ENCODE measurements around the gene KCNAB2.
A peak's percentile ranks its signal among the peaks of the same experiment; 100 is the strongest.

Gene KCNAB2

DNA sequence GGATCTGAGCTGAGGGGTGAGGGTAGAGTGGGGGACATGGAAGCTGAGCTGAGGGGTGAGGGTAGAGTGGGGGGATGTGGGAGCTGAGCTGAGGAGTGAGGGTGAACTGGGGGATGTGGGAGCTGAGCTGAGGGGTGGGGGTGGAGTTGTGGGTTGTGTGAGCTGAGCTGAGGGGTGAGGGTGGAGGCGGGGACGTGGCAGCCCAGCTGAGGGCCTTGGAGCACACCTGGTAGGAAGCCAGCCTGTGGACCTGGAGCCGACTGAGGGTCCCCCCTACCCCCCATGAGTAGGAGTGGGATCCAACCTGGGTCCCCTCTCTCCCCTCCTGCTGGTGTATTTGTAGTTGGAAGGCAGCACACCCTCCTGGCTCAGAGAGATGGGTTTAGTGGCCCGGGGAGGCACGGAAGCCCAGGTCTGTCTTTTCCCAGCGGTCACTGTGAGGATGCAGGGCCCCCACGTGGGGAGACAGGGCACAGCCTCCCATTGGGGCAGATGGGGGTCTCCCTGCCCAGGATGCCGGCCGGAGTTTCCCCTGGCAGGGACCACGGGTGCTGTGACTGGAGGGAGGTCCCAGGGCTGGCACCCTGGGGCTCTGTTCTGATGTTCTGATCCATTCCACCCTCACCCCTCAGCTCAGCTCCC, 40.3 kb upstream of the KCNAB2 start:
- H3K4me3 ChIP-seq (ENCODE audit: low read depth, low read length), result no peak overlapping the region
- DNase-seq (ENCODE audit: low read depth), result no peak
- TF ChIP-seq, protein P1, sequence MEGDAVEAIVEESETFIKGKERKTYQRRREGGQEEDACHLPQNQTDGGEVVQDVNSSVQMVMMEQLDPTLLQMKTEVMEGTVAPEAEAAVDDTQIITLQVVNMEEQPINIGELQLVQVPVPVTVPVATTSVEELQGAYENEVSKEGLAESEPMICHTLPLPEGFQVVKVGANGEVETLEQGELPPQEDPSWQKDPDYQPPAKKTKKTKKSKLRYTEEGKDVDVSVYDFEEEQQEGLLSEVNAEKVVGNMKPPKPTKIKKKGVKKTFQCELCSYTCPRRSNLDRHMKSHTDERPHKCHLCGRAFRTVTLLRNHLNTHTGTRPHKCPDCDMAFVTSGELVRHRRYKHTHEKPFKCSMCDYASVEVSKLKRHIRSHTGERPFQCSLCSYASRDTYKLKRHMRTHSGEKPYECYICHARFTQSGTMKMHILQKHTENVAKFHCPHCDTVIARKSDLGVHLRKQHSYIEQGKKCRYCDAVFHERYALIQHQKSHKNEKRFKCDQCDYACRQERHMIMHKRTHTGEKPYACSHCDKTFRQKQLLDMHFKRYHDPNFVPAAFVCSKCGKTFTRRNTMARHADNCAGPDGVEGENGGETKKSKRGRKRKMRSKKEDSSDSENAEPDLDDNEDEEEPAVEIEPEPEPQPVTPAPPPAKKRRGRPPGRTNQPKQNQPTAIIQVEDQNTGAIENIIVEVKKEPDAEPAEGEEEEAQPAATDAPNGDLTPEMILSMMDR (conservative IDR thresholded peaks at IDR 0.05; ENCODE audit: low read depth, low read length), result no peak

DNA sequence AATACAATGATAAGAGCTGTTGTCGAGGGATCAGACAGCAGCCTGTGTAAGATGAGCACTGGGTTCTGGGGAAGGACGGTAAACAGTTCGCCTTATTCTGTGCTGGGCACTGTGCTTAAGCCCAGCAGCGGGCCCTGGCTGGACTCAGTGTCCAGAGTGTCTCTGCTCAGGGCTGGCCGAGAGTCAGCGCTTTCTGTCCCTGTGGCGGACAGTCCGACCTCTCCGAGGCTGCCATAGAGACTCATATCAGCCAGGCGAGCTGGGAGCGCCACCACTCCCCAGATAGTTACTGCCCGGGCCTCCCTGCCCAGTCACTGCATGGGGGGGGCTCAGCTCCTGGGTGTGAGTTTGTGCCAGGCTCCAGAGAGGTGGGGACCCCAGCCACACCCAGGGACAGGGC, 38.8 kb upstream of the KCNAB2 start:
- H3K4me3 ChIP-seq (ENCODE audit: low read depth, low read length), result no peak overlapping the region
- DNase-seq (ENCODE audit: low read depth), result no peak
- TF ChIP-seq, protein P1 (conservative IDR thresholded peaks at IDR 0.05; ENCODE audit: low read depth, low read length), result no peak

DNA sequence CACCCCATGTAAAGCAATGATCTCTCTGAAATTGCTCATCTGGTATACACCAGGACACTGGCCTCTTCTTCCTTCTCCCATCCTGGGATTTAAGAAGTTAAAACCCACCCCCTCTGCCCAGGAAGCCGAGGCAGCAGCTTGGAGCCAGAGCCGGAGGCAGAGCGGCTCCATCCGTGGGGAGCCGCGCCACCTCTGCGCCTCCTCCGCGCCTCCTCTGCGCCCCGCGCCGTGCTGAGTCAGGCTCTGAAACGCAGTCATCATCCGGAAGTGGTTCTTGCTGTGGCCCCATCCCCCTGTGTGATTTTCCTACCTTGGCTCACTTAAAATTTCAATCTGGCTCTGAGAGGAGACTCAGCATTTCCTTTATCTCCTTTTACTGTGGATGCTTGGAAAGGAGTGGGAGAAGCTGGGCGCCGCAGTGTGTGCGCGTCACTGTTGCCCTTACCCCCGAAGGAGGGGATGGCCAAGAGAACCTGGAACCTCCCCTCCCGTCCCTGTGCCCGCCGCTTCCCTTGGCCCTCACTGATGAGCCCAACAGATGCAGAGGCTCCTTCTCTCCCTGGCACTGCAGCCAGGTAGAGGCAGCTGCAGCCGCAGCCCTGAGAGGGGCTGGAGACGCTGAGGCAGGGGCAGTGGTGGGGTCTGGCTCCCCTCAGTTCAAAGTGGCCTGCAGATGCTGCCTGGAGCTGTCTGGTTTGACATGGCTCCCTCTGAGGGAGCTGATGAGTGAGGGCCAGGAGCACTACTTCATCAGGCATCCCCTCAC, 38.2 kb upstream of the KCNAB2 start:
- TF ChIP-seq, protein P1 (conservative IDR thresholded peaks at IDR 0.05; ENCODE audit: low read depth, low read length), result no peak
- H3K4me3 ChIP-seq (ENCODE audit: low read depth, low read length), result peak overlapping the region; percentile 8
- DNase-seq (ENCODE audit: low read depth), result peak; percentile 42

DNA sequence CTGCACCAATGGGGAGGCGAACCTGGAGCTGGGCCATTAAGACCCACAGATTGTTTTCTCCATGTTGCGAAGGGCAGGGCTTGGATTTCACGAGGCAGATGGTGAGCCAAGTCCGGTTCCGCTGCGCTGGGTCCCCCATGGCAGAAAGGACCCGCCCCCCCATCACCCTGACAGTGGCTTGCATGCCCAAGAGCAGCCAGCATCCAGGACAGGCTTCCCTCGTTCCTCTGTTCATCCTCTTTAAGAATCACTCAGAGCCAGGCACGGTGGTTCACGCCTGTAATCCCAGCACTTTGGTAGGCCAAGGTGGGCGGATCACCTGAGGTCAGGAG, 37.6 kb upstream of the KCNAB2 start:
- no peak for DNase-seq (ENCODE audit: low read depth)
- TF ChIP-seq, protein P1 (conservative IDR thresholded peaks at IDR 0.05; ENCODE audit: low read depth, low read length), result no peak
- no peak overlapping the region for H3K4me3 ChIP-seq (ENCODE audit: low read depth, low read length)

DNA sequence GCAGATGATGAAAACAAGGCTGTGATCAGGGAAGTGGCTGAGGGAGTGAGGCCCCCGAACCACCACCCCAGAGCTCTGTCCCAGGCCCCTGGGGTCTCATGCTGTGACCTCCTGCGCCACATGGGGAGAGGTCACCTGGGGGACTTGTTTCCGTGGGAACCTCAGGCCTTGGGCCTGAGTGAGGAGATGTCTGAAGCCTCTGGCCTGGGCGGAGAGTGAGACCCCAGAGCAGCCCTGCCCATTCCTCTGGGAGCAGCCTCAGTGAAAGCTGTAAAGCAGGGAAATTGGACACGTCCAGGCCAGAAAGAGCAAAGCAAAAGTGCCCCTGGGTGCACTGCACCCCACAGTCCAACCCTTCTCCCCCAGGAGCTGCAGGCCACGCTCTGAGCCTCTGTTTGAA, 37.0 kb upstream of the KCNAB2 start:
- TF ChIP-seq, protein P1 (conservative IDR thresholded peaks at IDR 0.05; ENCODE audit: low read depth, low read length), result no peak
- DNase-seq (ENCODE audit: low read depth), result no peak
- H3K4me3 ChIP-seq (ENCODE audit: low read depth, low read length), result no peak overlapping the region

DNA sequence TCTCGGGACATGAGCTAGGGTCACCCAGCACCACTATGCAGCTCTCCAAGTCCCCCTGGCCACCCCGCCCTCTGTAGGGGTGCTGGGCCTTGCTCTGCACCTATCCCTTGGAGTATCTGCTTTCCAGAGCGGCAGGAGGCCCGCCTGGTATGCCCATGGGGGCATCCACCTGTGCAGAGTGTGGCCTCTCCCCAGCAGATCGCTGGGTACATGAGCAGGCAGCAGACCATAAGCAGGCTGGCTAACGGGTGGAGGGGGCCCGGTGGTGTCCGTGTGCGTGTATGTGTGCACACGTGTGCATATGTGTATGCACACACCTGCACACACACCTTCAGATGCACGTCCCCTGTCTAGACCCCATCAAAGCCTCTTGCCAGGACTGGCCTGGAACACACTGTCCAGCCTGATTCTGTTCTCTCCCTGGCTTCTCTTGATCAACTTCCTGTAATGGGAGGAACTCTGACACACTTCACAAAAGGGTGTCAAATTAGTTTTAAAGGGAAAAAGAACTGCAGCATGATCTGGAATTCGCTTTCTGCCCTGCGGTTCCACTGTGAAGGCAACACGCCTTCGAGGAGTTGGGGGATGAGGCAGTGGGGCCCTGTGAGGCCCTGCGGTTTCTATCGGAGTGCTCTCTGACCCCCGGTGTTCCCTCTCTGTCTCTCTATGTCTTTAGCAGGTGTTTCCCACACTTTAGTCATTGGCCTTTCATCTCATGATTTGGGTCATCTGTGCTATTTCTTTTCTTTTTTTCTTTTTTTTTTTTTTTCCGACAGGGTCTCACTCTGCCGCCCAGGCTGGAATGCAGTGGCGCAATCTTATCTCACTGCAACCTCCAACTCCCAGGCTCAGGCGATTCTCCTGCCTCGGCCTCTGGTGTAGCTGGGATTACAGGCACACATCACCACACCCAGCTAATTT, 36.3 kb upstream of the KCNAB2 start:
- TF ChIP-seq, protein P1 (conservative IDR thresholded peaks at IDR 0.05; ENCODE audit: low read depth, low read length), result no peak
- no peak overlapping the region for H3K4me3 ChIP-seq (ENCODE audit: low read depth, low read length)
- DNase-seq (ENCODE audit: low read depth), result no peak

All from choroid plexus epithelial cell (primary cell).